K562 (cell line): Measurements from ENCODE around the gene SCAANT1. TPM values are rescaled to one million over a fixed set of nuclear protein-coding genes. Genes with fewer than 3 reads are reported as not detected.

Experiments used
- ATAC-seq: fragments of 200-7000 bp; cut with Tn5 transposase; 3 replicates; pipeline ENCODE4 v1.9.1; 2020; ENCODE audit warnings: moderate library complexity
- BruUV-seq: library from RNA; stranded (reverse); fragments of 400-500 nt; replicated peaks from 2 replicates; lab custom pipeline; 2021; lab: Mats Ljungman, UMichigan
- CTCF ChIA-PET: fragments of 300-600 bp; formaldehyde crosslinking; extraction: SDS; loops from one replicate; lab custom pipeline; 2021; ENCODE audit warnings: low intra/inter-chr PET ratio; lab: Yijun Ruan, JAX
- POLR2A ChIA-PET: fragments of 300-600, 350-650 bp; sonication (Branson Sonifier 250); formaldehyde crosslinking; extraction: SDS; loops from one replicate; lab custom pipeline; 2021; ENCODE audit warnings: antibody characterized with exemption, inconsistent platforms; lab: Yijun Ruan, JAX
- DNase-seq, 4 experiments: peaks; one replicate each; pipeline versions ENCODE4 v3.0.0 to v3.0.0-alpha.2; 2011 to 2018; ENCODE audit warnings: low spot score in 3 of 4, mixed read lengths in 3 of 4; ENCODE audit errors: extremely low read depth in 1 of 4
- FAIRE-seq: peaks from 2 replicates; lab custom pipeline; 2011; peaks lifted over from hg19 to GRCh38; lab: Jason Lieb, UNC
- H2AFZ ChIP-seq: 2 replicates; pipeline ENCODE4 v1.6.0; 2011; ENCODE audit warnings: low read depth, low read length, control low read depth, inconsistent platforms
- H3K27ac ChIP-seq: fragments of 200-600 bp; 3 replicates; pipeline ENCODE4 v1.8.0; 2011; ENCODE audit warnings: low read depth, mild to moderate bottlenecking, control low read depth, inconsistent platforms, low read length, moderate library complexity, mixed read lengths; ENCODE audit errors: extremely low read depth
- H3K27me3 ChIP-seq, 2 experiments: fragments of 300-600 bp in 1 of 2; 2 replicates in 1 of 2; 3 replicates in 1 of 2; pipeline versions ENCODE4 v1.6.0 to v1.8.0; 2011; ENCODE audit warnings: inconsistent platforms in 2 of 2, low read length in 2 of 2, mild to moderate bottlenecking in 1 of 2, mixed read lengths in 1 of 2, moderate library complexity in 1 of 2; ENCODE audit not compliant: control insufficient read depth in 2 of 2, insufficient read depth in 2 of 2
- H3K36me3 ChIP-seq: fragments of 300-600 bp; 3 replicates; pipeline ENCODE4 v1.8.0; 2011; ENCODE audit warnings: mild to moderate bottlenecking, low read length, inconsistent platforms; ENCODE audit not compliant: control insufficient read depth, insufficient read depth
- H3K4me1 ChIP-seq, 2 experiments: fragments of 200-600 bp in 1 of 2; replicated peaks in 1 of 2; 2 replicates in 1 of 2; 3 replicates in 1 of 2; pipeline versions ENCODE4 v1.5.1 to v1.8.0; 2011; ENCODE audit warnings: inconsistent platforms in 2 of 2, low read length in 2 of 2, mild to moderate bottlenecking in 1 of 2, mixed read lengths in 1 of 2, moderate library complexity in 1 of 2; ENCODE audit not compliant: control insufficient read depth in 2 of 2, insufficient read depth in 2 of 2
- H3K4me2 ChIP-seq: 2 replicates; pipeline ENCODE4 v1.6.1; 2011; ENCODE audit warnings: low read length, control low read depth, inconsistent platforms, mixed read lengths; ENCODE audit not compliant: insufficient read depth
- H3K4me3 ChIP-seq: fragments of 200-600 bp; sonication (generic), shearing (Covaris generic); 2 replicates; pipeline ENCODE4 v1.5.1; 2016; ENCODE audit warnings: control low read depth, inconsistent platforms
- H3K79me2 ChIP-seq: fragments of 200-600 bp; 3 replicates; pipeline ENCODE4 v1.8.0; 2011; ENCODE audit warnings: low read length, inconsistent platforms; ENCODE audit not compliant: control insufficient read depth, insufficient read depth
- H3K9ac ChIP-seq, 2 experiments: 2 replicates each; pipeline versions ENCODE4 v1.6.0 to v1.6.1; 2011; ENCODE audit warnings: low read depth in 2 of 2, low read length in 2 of 2, control low read depth in 1 of 2, inconsistent platforms in 1 of 2, mild to moderate bottlenecking in 1 of 2, mixed read lengths in 1 of 2; ENCODE audit not compliant: insufficient read depth in 1 of 2
- H3K9me1 ChIP-seq: one replicate; pipeline ENCODE4 v1.6.0; 2011; ENCODE audit warnings: inconsistent platforms, mild to moderate bottlenecking, low read length, moderate library complexity; ENCODE audit not compliant: control insufficient read depth, insufficient read depth
- H3K9me3 ChIP-seq: replicated peaks from 2 replicates; pipeline ENCODE4 v1.5.1; 2011; ENCODE audit warnings: low read depth, low read length, inconsistent platforms; ENCODE audit not compliant: control insufficient read depth, insufficient read depth
- H4K20me1 ChIP-seq: replicated peaks from 2 replicates; pipeline ENCODE4 v1.6.1; 2011; ENCODE audit warnings: low read length, inconsistent platforms, mixed read lengths; ENCODE audit not compliant: control insufficient read depth, insufficient read depth
- C11orf30 ChIP-seq: fragments of 450-650 bp; IDR thresholded peaks from 2 replicates; pipeline ENCODE4 v1.6.1; 2016; ENCODE audit warnings: low read depth, mild to moderate bottlenecking
- NFE2 ChIP-seq: IDR thresholded peaks from 2 replicates; pipeline ENCODE4 v1.6.1; 2014; ENCODE audit warnings: antibody characterized with exemption, low read depth
- RAD21 ChIP-seq, 2 experiments: fragments of 250-450 bp in 1 of 2; fragments of 450-650 bp in 1 of 2; sonication (Bioruptor Pico) in 1 of 2; formaldehyde crosslinking in 1 of 2; IDR thresholded peaks in 1 of 2; conservative IDR thresholded peaks in 1 of 2; 2 replicates each; pipeline versions ENCODE4 v1.4.0 to v1.8.0; 2020 to 2022; ENCODE audit warnings: mild to moderate bottlenecking in 2 of 2, moderate library complexity in 1 of 2
- WGBS: fragments of 100-300 bp; shearing (Covaris generic); methylation state at CpG from one replicate; pipeline ENCODE4 v1.1.6; 2016; ENCODE audit warnings: low coverage, mixed read lengths; ENCODE audit not compliant: insufficient coverage; ENCODE audit errors: missing lambda C conversion rate; 5-methylcytosine and 5-hydroxymethylcytosine counted together
- in situ Hi-C: fragments of 300-500 bp; cut with MboI; formaldehyde crosslinking; loops from 4 replicates; pipeline ENCODE4 v1.15.0; 2018; ENCODE audit warnings: inconsistent platforms, mixed read lengths
- intact Hi-C: fragments of 100-400 bp; cut with micrococcal nuclease; formaldehyde crosslinking; loops from 2 replicates; pipeline ENCODE4 v1.14.2; 2022
- polyA plus RNA-seq, 8 experiments: library from polyadenylated mRNA; depleted of rRNA in 4 of 8; stranded (reverse) in 5 of 8; unstranded in 3 of 8; fragments of >200 nt; fragmentation: Nextera tagmentation in 2 of 8; fragmentation: Illumina TruSeq in 1 of 8; extraction: Ambion mirVana in 2 of 8; extraction: Trizol in 1 of 8; gene quantifications; 2 replicates each; pipeline versions ENCODE4 v1.2.1 to v1.2.3, GENCODE V29; 2011 to 2014; ENCODE audit warnings: inconsistent platforms in 1 of 8, missing spikeins in 1 of 8
- total RNA-seq, 7 experiments: library from RNA; depleted of rRNA in 6 of 7; stranded (reverse); fragments of >200 nt in 6 of 7; fragmentation: Illumina TruSeq in 2 of 7; extraction: Trizol in 2 of 7; gene quantifications; 2 replicates each; pipeline versions ENCODE4 v1.2.1 to v1.2.3, GENCODE V29; 2011 to 2021; ENCODE audit warnings: low replicate concordance in 1 of 7
- TF ChIP-seq, protein P1 (sequence below), 3 experiments: IDR thresholded peaks in 2 of 3; conservative IDR thresholded peaks in 1 of 3; 2 replicates each; pipeline ENCODE4 v1.5.1; 2011 to 2012; ENCODE audit warnings: low read length in 3 of 3, mild to moderate bottlenecking in 3 of 3, control low read depth in 2 of 3, improper control_type of control experiment in 1 of 3, inconsistent platforms in 1 of 3, low read depth in 1 of 3, mixed read lengths in 1 of 3, moderate library complexity in 1 of 3; ENCODE audit not compliant: insufficient read depth in 2 of 3
- TF ChIP-seq, protein P2 (sequence below): IDR thresholded peaks from 2 replicates; pipeline ENCODE4 v1.6.1; 2012; ENCODE audit warnings: low read depth, low read length, improper control_type of control experiment, borderline replicate concordance
- TF ChIP-seq, protein P3 (sequence below): fragments of 250-450 bp; sonication (Bioruptor Pico); IDR thresholded peaks from 2 replicates; pipeline ENCODE4 v1.8.0; 2022; ENCODE audit warnings: moderate library complexity, mild to moderate bottlenecking, inconsistent platforms

The SCAANT1 gene
- total and polyA plus RNA-seq, 9 of the 15 experiments (the other 6 are each of a cell fraction or from before 2014, with no cell fraction given): not detected

DNA sequence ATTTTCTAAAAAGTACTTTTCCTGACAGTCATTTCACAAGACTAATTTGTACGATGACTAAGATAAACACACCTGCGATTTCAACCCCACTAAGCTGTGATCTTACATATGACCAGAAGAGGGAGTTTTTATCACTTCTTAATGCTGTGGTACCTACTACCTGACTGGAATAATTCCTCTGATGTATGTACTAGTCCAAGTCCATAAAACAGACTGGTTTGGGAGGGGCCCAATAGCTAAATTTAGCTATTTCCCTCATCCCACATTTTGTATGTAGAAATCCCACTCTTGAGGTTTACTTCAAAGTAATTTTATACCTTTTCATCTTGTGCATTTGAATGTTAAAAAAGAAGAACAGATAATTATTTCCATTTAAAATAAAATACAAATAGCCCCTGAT is 49.7 kb upstream of the SCAANT1 start:
- peak; percentile 26 for FAIRE-seq

More for the DNA sequence above, 49.7 kb upstream of the SCAANT1 start:
- in situ Hi-C loops (no loop called here), intact Hi-C loops (loop anchor here (2.0 to 10.0 kb wide), 2 partner anchors 31 to 97 kb away; partner anchors contain the start of genes ATXN7 and THOC7)
- Histone ChIP-seq H3K4me2 (no peak overlapping the region), H3K9me1 (peaks cover 3% of the 10 kb centered on the region), H3K9ac (no peak overlapping the region), H3K4me1 (peaks cover 3 to 15% of the 10 kb centered on the region in 2 experiments; a peak in 4 of 5 replicates), H3K36me3 (0 out of 3 replicates have a peak, but pooled peaks cover 5% of the 10 kb centered on the region), H2AFZ (no peak overlapping the region), H3K27ac (no peak overlapping the region), H3K4me3 (no peak overlapping the region), H3K27me3 (no peaks in the 10 kb centered on the region), H3K79me2 (peaks cover 30% of the 10 kb centered on the region), H3K9me3 (no peaks in the 10 kb centered on the region), H4K20me1 (no peaks in the 10 kb centered on the region)
- ATAC-seq (peak; percentile 77), DNase-seq (peak; percentile 24 to 52 (median 44))
- CTCF ChIA-PET: interaction anchor here (0.7 kb wide), 1 partner anchor 31 kb away, joined by 3 read pairs; no protein-coding TSS in a partner anchor
- TF ChIP-seq, protein P1, sequence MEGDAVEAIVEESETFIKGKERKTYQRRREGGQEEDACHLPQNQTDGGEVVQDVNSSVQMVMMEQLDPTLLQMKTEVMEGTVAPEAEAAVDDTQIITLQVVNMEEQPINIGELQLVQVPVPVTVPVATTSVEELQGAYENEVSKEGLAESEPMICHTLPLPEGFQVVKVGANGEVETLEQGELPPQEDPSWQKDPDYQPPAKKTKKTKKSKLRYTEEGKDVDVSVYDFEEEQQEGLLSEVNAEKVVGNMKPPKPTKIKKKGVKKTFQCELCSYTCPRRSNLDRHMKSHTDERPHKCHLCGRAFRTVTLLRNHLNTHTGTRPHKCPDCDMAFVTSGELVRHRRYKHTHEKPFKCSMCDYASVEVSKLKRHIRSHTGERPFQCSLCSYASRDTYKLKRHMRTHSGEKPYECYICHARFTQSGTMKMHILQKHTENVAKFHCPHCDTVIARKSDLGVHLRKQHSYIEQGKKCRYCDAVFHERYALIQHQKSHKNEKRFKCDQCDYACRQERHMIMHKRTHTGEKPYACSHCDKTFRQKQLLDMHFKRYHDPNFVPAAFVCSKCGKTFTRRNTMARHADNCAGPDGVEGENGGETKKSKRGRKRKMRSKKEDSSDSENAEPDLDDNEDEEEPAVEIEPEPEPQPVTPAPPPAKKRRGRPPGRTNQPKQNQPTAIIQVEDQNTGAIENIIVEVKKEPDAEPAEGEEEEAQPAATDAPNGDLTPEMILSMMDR (IDR thresholded peaks at IDR 0.05 in 2 of 3, conservative IDR thresholded peaks at IDR 0.05 in 1 of 3; ENCODE audit: insufficient read depth in 2 of 3, low read depth in 1 of 3, low read length in 3 of 3): peak in 2 of 3 experiments; percentile 42 to 44; a peak in 3 of 6 replicates
- TF ChIP-seq C11orf30 (peak; percentile 37; the same call in 1 of the 2 replicates), RAD21 (CRISPR knock-in tag; conservative IDR thresholded peaks at IDR 0.05 in 1 of 2, IDR thresholded peaks at IDR 0.05 in 1 of 2) (peak in 1 of 2 experiments; percentile 27; a peak in 1 of 4 replicates), NFE2 (0 out of 2 replicates have a peak, but pooled peaks have one; percentile 36)
- TF ChIP-seq, protein P2, sequence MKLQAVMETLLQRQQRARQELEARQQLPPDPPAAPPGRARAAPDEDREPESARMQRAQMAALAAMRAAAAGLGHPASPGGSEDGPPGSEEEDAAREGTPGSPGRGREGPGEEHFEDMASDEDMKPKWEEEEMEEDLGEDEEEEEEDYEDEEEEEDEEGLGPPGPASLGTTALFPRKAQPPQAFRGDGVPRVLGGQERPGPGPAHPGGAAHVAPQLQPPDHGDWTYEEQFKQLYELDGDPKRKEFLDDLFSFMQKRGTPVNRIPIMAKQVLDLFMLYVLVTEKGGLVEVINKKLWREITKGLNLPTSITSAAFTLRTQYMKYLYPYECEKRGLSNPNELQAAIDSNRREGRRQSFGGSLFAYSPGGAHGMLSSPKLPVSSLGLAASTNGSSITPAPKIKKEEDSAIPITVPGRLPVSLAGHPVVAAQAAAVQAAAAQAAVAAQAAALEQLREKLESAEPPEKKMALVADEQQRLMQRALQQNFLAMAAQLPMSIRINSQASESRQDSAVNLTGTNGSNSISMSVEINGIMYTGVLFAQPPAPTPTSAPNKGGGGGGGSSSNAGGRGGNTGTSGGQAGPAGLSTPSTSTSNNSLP: peak; percentile 49; the same call in 1 of the 2 replicates
- TF ChIP-seq, protein P3, sequence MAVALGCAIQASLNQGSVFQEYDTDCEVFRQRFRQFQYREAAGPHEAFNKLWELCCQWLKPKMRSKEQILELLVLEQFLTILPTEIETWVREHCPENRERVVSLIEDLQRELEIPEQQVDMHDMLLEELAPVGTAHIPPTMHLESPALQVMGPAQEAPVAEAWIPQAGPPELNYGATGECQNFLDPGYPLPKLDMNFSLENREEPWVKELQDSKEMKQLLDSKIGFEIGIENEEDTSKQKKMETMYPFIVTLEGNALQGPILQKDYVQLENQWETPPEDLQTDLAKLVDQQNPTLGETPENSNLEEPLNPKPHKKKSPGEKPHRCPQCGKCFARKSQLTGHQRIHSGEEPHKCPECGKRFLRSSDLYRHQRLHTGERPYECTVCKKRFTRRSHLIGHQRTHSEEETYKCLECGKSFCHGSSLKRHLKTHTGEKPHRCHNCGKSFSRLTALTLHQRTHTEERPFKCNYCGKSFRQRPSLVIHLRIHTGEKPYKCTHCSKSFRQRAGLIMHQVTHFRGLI (CRISPR knock-in tag): no peak
- POLR2A ChIA-PET: no interaction called here
- BruUV-seq: no TSS peak
- 11% methylated on average over 2 of the region's 2 CpGs for WGBS
